H1 (cell line): Measurements from ENCODE around the gene MGMT. TPM values are rescaled to one million over a fixed set of nuclear protein-coding genes. Genes with fewer than 3 reads are reported as not detected.

Source experiments
- CTCF ChIA-PET: fragments of 300-600 bp; sonication (Branson Sonifier 250); formaldehyde crosslinking; loops from one replicate; lab custom pipeline; 2021; ENCODE audit not compliant: partially characterized antibody; lab: Charles Lee
- POLR2A ChIA-PET: fragments of 300-600 bp; sonication (Branson Sonifier 250); formaldehyde crosslinking; loops from one replicate; lab custom pipeline; 2021; ENCODE audit warnings: inconsistent platforms; ENCODE audit not compliant: partially characterized antibody; lab: Charles Lee
- DNase-seq, 2 experiments: peaks; one replicate each; pipeline versions ENCODE4 v3.0.0 to v3.0.0-alpha.2; 2010 to 2022; ENCODE audit warnings: low spot score in 2 of 2, low read depth in 1 of 2, mixed read lengths in 1 of 2
- FAIRE-seq: peaks from 2 replicates; lab custom pipeline; 2011; peaks lifted over from hg19 to GRCh38; lab: Jason Lieb, UNC
- H2AFZ ChIP-seq: 2 replicates; pipeline ENCODE4 v1.8.1; 2012; ENCODE audit warnings: low read length, inconsistent platforms
- H2AK5ac ChIP-seq: 2 replicates; pipeline ENCODE4 v1.6.1; 2013; ENCODE audit warnings: low read depth, low read length
- H2BK120ac ChIP-seq: replicated peaks from 2 replicates; pipeline ENCODE3; 2013; ENCODE audit warnings: low read depth, low read length, inconsistent platforms
- H2BK12ac ChIP-seq: 2 replicates; pipeline ENCODE4 v1.6.1; 2013; ENCODE audit warnings: low read depth, low read length
- H2BK15ac ChIP-seq: 2 replicates; pipeline ENCODE4 v1.6.1; 2013; ENCODE audit warnings: low read length
- H2BK20ac ChIP-seq: 2 replicates; pipeline ENCODE4 v1.6.1; 2013; ENCODE audit warnings: low read length
- H2BK5ac ChIP-seq: 2 replicates; pipeline ENCODE4 v1.6.1; 2013; ENCODE audit warnings: low read depth, low read length
- H3K14ac ChIP-seq: 2 replicates; pipeline ENCODE4 v1.6.1; 2013; ENCODE audit warnings: inconsistent platforms; ENCODE audit not compliant: insufficient read length
- H3K18ac ChIP-seq: 2 replicates; pipeline ENCODE4 v1.6.1; 2013; ENCODE audit warnings: low read length; ENCODE audit errors: extremely low read depth
- H3K23ac ChIP-seq: 2 replicates; pipeline ENCODE4 v1.6.1; 2013; ENCODE audit warnings: inconsistent platforms; ENCODE audit not compliant: insufficient read length
- H3K23me2 ChIP-seq: 2 replicates; pipeline ENCODE4 v1.6.1; 2013; ENCODE audit warnings: low read depth, low read length
- H3K27ac ChIP-seq: 2 replicates; pipeline ENCODE4 v1.6.1; 2011; ENCODE audit warnings: low read depth, low read length, inconsistent platforms
- H3K27me3 ChIP-seq, 4 experiments: replicated peaks in 1 of 4; 1 replicate in 1 of 4; 2 replicates in 3 of 4; pipeline versions ENCODE4 v1.6.1 to v1.8.1; 2011 to 2013; ENCODE audit warnings: low read length in 3 of 4, mild to moderate bottlenecking in 3 of 4, inconsistent platforms in 2 of 4, mixed read lengths in 2 of 4, moderate library complexity in 1 of 4; ENCODE audit not compliant: control insufficient read depth in 3 of 4, insufficient read depth in 3 of 4; ENCODE audit errors: extremely low read depth in 1 of 4
- H3K36me3 ChIP-seq, 4 experiments: 2 replicates each; pipeline versions ENCODE4 v1.6.1 to v1.8.1; 2011 to 2013; ENCODE audit warnings: mild to moderate bottlenecking in 4 of 4, low read length in 3 of 4, moderate library complexity in 2 of 4, control low read depth in 1 of 4, inconsistent platforms in 1 of 4; ENCODE audit not compliant: insufficient read depth in 4 of 4, control insufficient read depth in 2 of 4
- H3K4ac ChIP-seq: replicated peaks from 2 replicates; pipeline ENCODE3; 2013; ENCODE audit warnings: low read length, low read depth, mixed read lengths, inconsistent platforms; ENCODE audit not compliant: insufficient read length
- H3K4me1 ChIP-seq, 4 experiments: replicated peaks in 1 of 4; 1 replicate in 1 of 4; 2 replicates in 3 of 4; pipeline versions ENCODE4 v1.6.1 to v1.8.1; 2011 to 2013; ENCODE audit warnings: low read length in 3 of 4, inconsistent platforms in 2 of 4, mixed read lengths in 1 of 4; ENCODE audit not compliant: insufficient read depth in 4 of 4, control insufficient read depth in 3 of 4
- H3K4me2 ChIP-seq, 2 experiments: 2 replicates each; pipeline versions ENCODE4 v1.6.1 to v1.8.1; 2011 to 2013; ENCODE audit warnings: low read depth in 2 of 2, low read length in 2 of 2, control low read depth in 1 of 2, inconsistent platforms in 1 of 2, mild to moderate bottlenecking in 1 of 2; ENCODE audit not compliant: insufficient read depth in 1 of 2
- H3K4me3 ChIP-seq, 4 experiments: fragments of 200-600, 300-600 bp in 1 of 4; sonication (generic), shearing (Covaris generic), sonication (Bioruptor Twin) in 1 of 4; 2 replicates each; pipeline versions ENCODE4 v1.5.1 to v1.8.1; 2011 to 2016; ENCODE audit warnings: low read length in 4 of 4, low read depth in 3 of 4, control low read depth in 2 of 4, inconsistent platforms in 2 of 4, mild to moderate bottlenecking in 2 of 4, mixed read lengths in 1 of 4, moderate library complexity in 1 of 4; ENCODE audit not compliant: insufficient read depth in 2 of 4; ENCODE audit errors: extremely low read depth in 1 of 4
- H3K56ac ChIP-seq: replicated peaks from 2 replicates; pipeline ENCODE3; 2013; ENCODE audit warnings: low read depth, mild to moderate bottlenecking, mixed read lengths, low read length, inconsistent platforms; ENCODE audit not compliant: insufficient read length
- H3K79me1 ChIP-seq: 2 replicates; pipeline ENCODE4 v1.6.1; 2013; ENCODE audit warnings: low read depth, low read length, control low read depth
- H3K79me2 ChIP-seq, 2 experiments: 2 replicates each; pipeline versions ENCODE4 v1.6.1 to v1.8.1; 2012 to 2013; ENCODE audit warnings: low read length in 2 of 2, mild to moderate bottlenecking in 2 of 2, inconsistent platforms in 1 of 2; ENCODE audit not compliant: insufficient read depth in 2 of 2, control insufficient read depth in 1 of 2
- H3K9ac ChIP-seq, 4 experiments: replicated peaks in 1 of 4; 1 replicate in 1 of 4; 2 replicates in 3 of 4; pipeline versions ENCODE4 v1.6.1 to v1.8.1; 2011 to 2013; ENCODE audit warnings: low read depth in 3 of 4, low read length in 3 of 4, control low read depth in 2 of 4, mild to moderate bottlenecking in 2 of 4, moderate library complexity in 2 of 4, inconsistent platforms in 1 of 4; ENCODE audit errors: extremely low read depth in 1 of 4
- H3K9me3 ChIP-seq, 2 experiments: 2 replicates each; pipeline versions ENCODE4 v1.6.1 to v1.8.1; 2012 to 2013; ENCODE audit warnings: mild to moderate bottlenecking in 2 of 2, moderate library complexity in 2 of 2, control low read depth in 1 of 2, inconsistent platforms in 1 of 2, low read depth in 1 of 2, low read length in 1 of 2, mixed read lengths in 1 of 2; ENCODE audit not compliant: insufficient read depth in 2 of 2
- H4K20me1 ChIP-seq, 2 experiments: replicated peaks in 1 of 2; 2 replicates each; pipeline versions ENCODE3 to v1.8.1; 2011 to 2013; ENCODE audit warnings: inconsistent platforms in 2 of 2, low read length in 2 of 2, mild to moderate bottlenecking in 1 of 2; ENCODE audit not compliant: insufficient read depth in 2 of 2, control insufficient read depth in 1 of 2
- H4K5ac ChIP-seq: 2 replicates; pipeline ENCODE4 v1.6.1; 2013; ENCODE audit warnings: low read length, low read depth, mixed read lengths, inconsistent platforms; ENCODE audit not compliant: insufficient read length
- H4K8ac ChIP-seq: 2 replicates; pipeline ENCODE4 v1.8.0; 2013; ENCODE audit warnings: mild to moderate bottlenecking, moderate library complexity, low read length, inconsistent platforms; ENCODE audit not compliant: insufficient read depth; ENCODE audit errors: extremely low read depth
- H4K91ac ChIP-seq: replicated peaks from 2 replicates; pipeline ENCODE3; 2013; ENCODE audit warnings: low read length, mixed read lengths, inconsistent platforms; ENCODE audit not compliant: insufficient read length
- ATF3 ChIP-seq: IDR thresholded peaks from 2 replicates; pipeline ENCODE4 v1.6.1; 2011; ENCODE audit warnings: low read depth, mild to moderate bottlenecking, low read length; ENCODE audit not compliant: insufficient read depth
- CREB1 ChIP-seq: IDR thresholded peaks from 2 replicates; pipeline ENCODE4 v1.6.1; 2012; ENCODE audit warnings: inconsistent platforms
- E2F6 ChIP-seq: IDR thresholded peaks from 2 replicates; pipeline ENCODE4 v1.6.1; 2012; ENCODE audit warnings: inconsistent platforms
- RNF2 ChIP-seq: fragments of 200-900, 300-1000 bp; sonication (generic); IDR thresholded peaks from 2 replicates; pipeline ENCODE4 v1.7.1; 2016; ENCODE audit warnings: borderline replicate concordance, low read depth, mild to moderate bottlenecking, antibody characterized with exemption, low read length; ENCODE audit not compliant: poor library complexity, severe bottlenecking; ENCODE audit errors: missing control alignments
- SP1 ChIP-seq: IDR thresholded peaks from 2 replicates; pipeline ENCODE4 v1.6.1; 2011; ENCODE audit warnings: low read depth, low read length
- WGBS, 2 experiments: shearing (Covaris generic) in 1 of 2; methylation state at CpG; one replicate each; pipeline versions ENCODE4 v1.1.6 to v1.1.7; 2013 to 2015; ENCODE audit warnings: low lambda C conversion rate in 2 of 2, mixed read lengths in 2 of 2, inconsistent platforms in 1 of 2, low coverage in 1 of 2, missing lambda C conversion rate in 1 of 2; ENCODE audit not compliant: insufficient replicate concordance in 2 of 2, insufficient coverage in 1 of 2, insufficient read length in 1 of 2; ENCODE audit errors: extremely low coverage in 1 of 2, missing lambda C conversion rate in 1 of 2; 5-methylcytosine and 5-hydroxymethylcytosine counted together
- polyA plus RNA-seq, 7 experiments: library from polyadenylated mRNA; depleted of rRNA in 3 of 7; stranded (reverse) in 5 of 7; unstranded in 2 of 7; fragments of >200 nt in 5 of 7; fragments of 200-250 nt in 2 of 7; gene quantifications; 1 replicate in 5 of 7; 2 replicates in 1 of 7; 4 replicates in 1 of 7; pipeline versions ENCODE4 v1.2.1 to v1.2.3, GENCODE V29; 2011 to 2013; ENCODE audit warnings: missing spikeins in 2 of 7, mixed read lengths in 2 of 7
- total RNA-seq: library from RNA; stranded (reverse); fragmentation: NEBNext Ultra II Directional; extraction: Animal tissue kit (Norgen Biotek cat#: 25700); gene quantifications from 2 replicates; pipeline ENCODE4 v1.2.1, GENCODE V29; 2021

Gene MGMT
- total and polyA plus RNA-seq, 2 of the 8 experiments (the other 6 are each of a cell fraction or from before 2014, with no cell fraction given) = 9.9 to 10.7 TPM

GRCh38 chr10:129604333-129605032, 137.4 kb downstream of the MGMT start:
- H2BK12ac ChIP-seq = no peak overlapping the region
- no peak overlapping the region for H2BK15ac ChIP-seq
- no peak overlapping the region for H3K56ac ChIP-seq
- H4K8ac ChIP-seq = no peak overlapping the region
- H4K5ac ChIP-seq = no peak overlapping the region
- no peak for DNase-seq
- 88% methylated on average over 10 of the region's 10 CpGs; no CpG with 5 or more reads in 1 of the 2 experiments for WGBS, 2 experiments
- no peak overlapping the region for H2BK120ac ChIP-seq
- H3K4me1 ChIP-seq = peaks cover 0 to 5% (median 1%) of the 10 kb centered on the region in 4 experiments; a peak in 1 of 7 replicates
- H3K27ac ChIP-seq = no peak overlapping the region
- no peak overlapping the region for H3K14ac ChIP-seq
- no peaks in the 10 kb centered on the region for H3K27me3 ChIP-seq
- FAIRE-seq = no peak
- no peaks in the 10 kb centered on the region for H3K36me3 ChIP-seq
- no peaks in the 10 kb centered on the region for H3K79me1 ChIP-seq
- no peak overlapping the region for H2BK20ac ChIP-seq
- CTCF ChIA-PET = interaction anchor here (1.7 kb wide), 1 partner anchor 10 kb away, joined by 4 read pairs; no protein-coding TSS in a partner anchor
- no peak overlapping the region for H2AFZ ChIP-seq
- H3K9me3 ChIP-seq = no peaks in the 10 kb centered on the region
- no peaks in the 10 kb centered on the region for H4K20me1 ChIP-seq
- POLR2A ChIA-PET = no interaction called here
- no peak overlapping the region for H4K91ac ChIP-seq
- H3K4me2 ChIP-seq = no peak overlapping the region
- no peak overlapping the region for H3K4ac ChIP-seq
- no peak overlapping the region for H3K9ac ChIP-seq
- H3K4me3 ChIP-seq = no peak overlapping the region
- no peak overlapping the region for H2BK5ac ChIP-seq
- H2AK5ac ChIP-seq = no peak overlapping the region
- no peak overlapping the region for H3K18ac ChIP-seq
- no peaks in the 10 kb centered on the region for H3K79me2 ChIP-seq
- H3K23me2 ChIP-seq = no peaks in the 10 kb centered on the region
- no peak overlapping the region for H3K23ac ChIP-seq
- TF ChIP-seq ATF3 = no peak
- TF ChIP-seq SP1 = no peak
- TF ChIP-seq RNF2 = no peak
- TF ChIP-seq CREB1 = no peak
- TF ChIP-seq E2F6 = no peak
